Placental pericyte (primary cell): ENCODE data around the gene MTCL1. TPM values are rescaled to one million over a fixed set of nuclear protein-coding genes. Genes with fewer than 3 reads are reported as not detected.

Source experiments
- small RNA-seq: library from RNA; depleted of rRNA; stranded (forward); fragments of <200 nt; gene quantifications from one replicate; pipeline ENCODE3, GENCODE V24; 2012; ENCODE audit warnings: low replicate concordance
- total RNA-seq: library from RNA; depleted of rRNA; stranded (reverse); fragments of >200 nt; gene quantifications from 2 replicates; pipeline ENCODE4 v1.2.3, GENCODE V29; 2012

The MTCL1 gene
- 28.2 and 53.5 TPM in 2 replicates for total RNA-seq

GRCh38 chr18:8705238-8705960 lies at the start of gene MTCL1:
Gene MTCL1 (plus strand): TSS chr18:8705556. CDS start chr18:8705661, 105 bp downstream.

Small RNA genes within 50 kb of the gene (small RNA-seq; reads per million reads assigned to genes)
- not detected for gene RF00019

Other genes with a start within 250 kb of the MTCL1 start
- 42.2 and 56.0 TPM in 2 replicates for gene RAB12, start 96.1 kb upstream of the MTCL1 start, total RNA-seq